ENCODE measurements around the gene PRR5.
"Not testable (repeated sequence)": the region's sequence is repeated elsewhere in the genome, so short reads cannot be mapped to it uniquely, and the experiment has no call there.

The PRR5 gene

DNA sequence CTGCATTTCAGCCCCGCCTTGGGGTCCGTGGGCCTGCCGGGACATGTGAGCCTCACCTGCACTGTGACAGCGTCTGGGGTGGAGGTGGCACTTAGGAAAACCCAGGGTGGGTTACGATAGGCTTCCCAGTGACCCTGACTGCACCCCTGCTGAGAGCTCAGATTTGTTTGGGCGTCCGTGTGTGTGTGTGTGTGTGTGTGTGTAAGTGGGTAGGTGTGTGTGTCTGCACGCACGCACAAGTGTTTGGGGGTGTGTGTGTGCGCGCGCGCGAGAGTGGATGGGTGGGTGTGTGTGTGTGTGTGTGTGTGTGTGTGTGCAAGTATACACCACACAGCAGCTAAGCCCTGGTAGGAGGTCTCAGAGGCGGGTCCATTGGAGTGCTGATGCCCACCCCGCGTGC is 38.3 kb downstream of the PRR5 start:
- H3K4me1 ChIP-seq (ENCODE audit: insufficient read depth, low read length), result no peaks in the 10 kb centered on the region
- H3K9ac ChIP-seq (ENCODE audit: low read length), result no peak overlapping the region
- H3K27ac ChIP-seq (ENCODE audit: low read depth, low read length), result no peak overlapping the region
- no peaks in the 10 kb centered on the region for H3K9me3 ChIP-seq (ENCODE audit: low read length)
- no peaks in the 10 kb centered on the region for H3K36me3 ChIP-seq (ENCODE audit: insufficient read depth, low read length)
- H3K4me3 ChIP-seq (ENCODE audit: low read depth in 1 of 2, low read length in 2 of 2), result no peak overlapping the region
- peaks cover 0 to 9% of the 10 kb centered on the region in 2 donors for H3K27me3 ChIP-seq (ENCODE audit: control insufficient read depth in 1 of 2, insufficient read depth in 2 of 2, low read length in 2 of 2)

- H3K27me3 ChIP-seq (ENCODE audit: control insufficient read depth in 1 of 2, insufficient read depth in 2 of 2, low read length in 2 of 2), result peaks cover 0 to 9% of the 10 kb centered on the region in 2 donors
- H3K4me3 ChIP-seq (ENCODE audit: low read depth in 1 of 2, low read length in 2 of 2), result no peak overlapping the region
- no peaks in the 10 kb centered on the region for H3K4me1 ChIP-seq (ENCODE audit: insufficient read depth, low read length)
- H3K27ac ChIP-seq (ENCODE audit: low read depth, low read length), result no peak overlapping the region
- H3K9ac ChIP-seq (ENCODE audit: low read length), result no peak overlapping the region
- H3K9me3 ChIP-seq (ENCODE audit: low read length), result no peaks in the 10 kb centered on the region
- no peaks in the 10 kb centered on the region for H3K36me3 ChIP-seq (ENCODE audit: insufficient read depth, low read length)
Observed at GRCh38 chr22:44741929-44742328, 39.9 kb downstream of the PRR5 start.

- Histone ChIP-seq H3K4me3 (ENCODE audit: low read depth in 1 of 2, low read length in 2 of 2) (no peak overlapping the region), H3K27ac (ENCODE audit: low read depth, low read length) (no peak overlapping the region), H3K4me1 (ENCODE audit: insufficient read depth, low read length) (no peaks in the 10 kb centered on the region), H3K36me3 (ENCODE audit: insufficient read depth, low read length) (no peaks in the 10 kb centered on the region), H3K9ac (ENCODE audit: low read length) (no peak overlapping the region), H3K27me3 (ENCODE audit: control insufficient read depth in 1 of 2, insufficient read depth in 2 of 2, low read length in 2 of 2) (no peaks in the 10 kb centered on the region), H3K9me3 (ENCODE audit: low read length) (no peaks in the 10 kb centered on the region)
Observed at GRCh38 chr22:44743247-44743646, 41.2 kb downstream of the PRR5 start.

DNA sequence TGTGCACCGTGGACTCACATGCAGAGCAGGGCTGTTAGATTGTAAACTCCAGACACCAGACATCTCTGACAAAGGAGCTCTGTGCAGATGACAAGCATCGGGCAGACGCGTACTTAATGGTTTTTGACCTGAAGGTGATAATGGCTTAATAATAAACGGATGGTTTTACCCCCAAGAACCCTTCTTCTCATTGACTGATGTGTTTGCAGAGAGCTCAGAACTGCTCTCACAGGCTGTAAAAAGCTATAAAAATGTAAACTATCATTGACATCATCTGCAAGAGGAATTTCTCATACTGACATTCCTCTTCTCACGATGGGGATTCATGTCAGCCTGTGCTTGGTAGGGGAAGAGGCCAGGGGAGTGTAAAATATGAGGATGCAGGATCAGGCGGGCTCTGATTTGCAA is 41.8 kb downstream of the PRR5 start:
- no peak overlapping the region for H3K27ac ChIP-seq (ENCODE audit: low read depth, low read length)
- H3K27me3 ChIP-seq (ENCODE audit: control insufficient read depth in 1 of 2, insufficient read depth in 2 of 2, low read length in 2 of 2), result no peaks in the 10 kb centered on the region
- no peaks in the 10 kb centered on the region for H3K4me1 ChIP-seq (ENCODE audit: insufficient read depth, low read length)

GRCh38 chr22:44745853-44746789 is 44.1 kb downstream of the PRR5 start:
- H3K36me3 ChIP-seq (ENCODE audit: insufficient read depth, low read length), result no peaks in the 10 kb centered on the region
- H3K9me3 ChIP-seq (ENCODE audit: low read length), result no peaks in the 10 kb centered on the region
- no peaks in the 10 kb centered on the region for H3K27me3 ChIP-seq (ENCODE audit: control insufficient read depth in 1 of 2, insufficient read depth in 2 of 2, low read length in 2 of 2)
- H3K9ac ChIP-seq (ENCODE audit: low read length), result no peak overlapping the region
- no peak overlapping the region for H3K4me3 ChIP-seq (ENCODE audit: low read depth in 1 of 2, low read length in 2 of 2)
- no peaks in the 10 kb centered on the region for H3K4me1 ChIP-seq (ENCODE audit: insufficient read depth, low read length)
- H3K27ac ChIP-seq (ENCODE audit: low read depth, low read length), result no peak overlapping the region

More for the DNA sequence above, 41.8 kb downstream of the PRR5 start:
- Histone ChIP-seq H3K36me3 (ENCODE audit: insufficient read depth, low read length) (no peaks in the 10 kb centered on the region), H3K9me3 (ENCODE audit: low read length) (no peaks in the 10 kb centered on the region), H3K9ac (ENCODE audit: low read length) (no peak overlapping the region), H3K4me3 (ENCODE audit: low read depth in 1 of 2, low read length in 2 of 2) (no peak overlapping the region)

DNA sequence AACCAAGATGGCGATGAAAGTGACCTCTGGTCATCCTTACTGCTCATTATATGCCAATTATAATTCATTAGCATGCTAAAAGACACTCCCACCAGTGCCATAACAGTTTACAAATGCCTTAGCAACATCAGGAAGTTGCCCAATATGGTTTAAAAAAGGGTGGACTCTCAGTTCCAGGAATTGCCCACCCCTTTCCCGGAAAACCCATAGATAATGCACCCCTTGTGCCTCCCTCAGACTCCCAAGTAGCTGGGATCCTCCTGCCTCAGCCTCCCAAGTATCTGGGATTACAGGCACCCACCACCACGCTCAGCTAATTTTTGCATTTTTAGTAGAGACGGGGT is 45.8 kb downstream of the PRR5 start:
- H3K27ac ChIP-seq (ENCODE audit: low read depth, low read length); H3K9ac ChIP-seq (ENCODE audit: low read length); H3K36me3 ChIP-seq (ENCODE audit: insufficient read depth, low read length); H3K4me3 ChIP-seq (ENCODE audit: low read depth in 1 of 2, low read length in 2 of 2); H3K9me3 ChIP-seq (ENCODE audit: low read length); H3K4me1 ChIP-seq (ENCODE audit: insufficient read depth, low read length); H3K27me3 ChIP-seq (ENCODE audit: control insufficient read depth in 1 of 2, insufficient read depth in 2 of 2, low read length in 2 of 2): not testable (repeated sequence)

DNA sequence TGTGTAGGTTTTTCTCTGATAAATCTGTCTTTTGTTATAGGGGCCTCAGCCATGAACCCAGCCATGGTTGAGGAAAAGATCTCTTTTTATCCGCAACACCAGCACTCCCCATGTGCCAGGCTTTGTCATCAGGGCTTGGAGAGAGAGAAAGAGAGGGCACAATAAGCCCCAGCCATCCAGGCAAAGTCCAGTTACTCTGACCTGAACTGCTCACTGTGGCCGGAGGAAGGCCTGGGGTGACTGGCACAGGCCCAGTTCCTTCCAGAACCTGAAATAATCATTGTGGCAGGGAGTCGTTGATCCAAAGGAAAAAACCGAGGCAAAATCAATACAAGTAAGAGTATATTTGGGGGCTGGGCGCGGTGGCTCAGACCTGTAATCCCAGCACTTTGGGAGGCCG is 46.5 kb downstream of the PRR5 start:
- peaks cover 8 to 9% of the 10 kb centered on the region in 2 donors for H3K27me3 ChIP-seq (ENCODE audit: control insufficient read depth in 1 of 2, insufficient read depth in 2 of 2, low read length in 2 of 2)
- H3K4me3 ChIP-seq (ENCODE audit: low read depth in 1 of 2, low read length in 2 of 2), result no peak overlapping the region
- H3K27ac ChIP-seq (ENCODE audit: low read depth, low read length), result no peak overlapping the region
- no peak overlapping the region for H3K9ac ChIP-seq (ENCODE audit: low read length)
- H3K9me3 ChIP-seq (ENCODE audit: low read length), result peaks cover 5% of the 10 kb centered on the region
- no peaks in the 10 kb centered on the region for H3K36me3 ChIP-seq (ENCODE audit: insufficient read depth, low read length)
- H3K4me1 ChIP-seq (ENCODE audit: insufficient read depth, low read length), result no peaks in the 10 kb centered on the region

GRCh38 chr22:44750481-44750880 is 48.5 kb downstream of the PRR5 start:
- Histone ChIP-seq H3K4me1 (ENCODE audit: insufficient read depth, low read length) (no peaks in the 10 kb centered on the region), H3K36me3 (ENCODE audit: insufficient read depth, low read length) (no peaks in the 10 kb centered on the region), H3K4me3 (ENCODE audit: low read depth in 1 of 2, low read length in 2 of 2) (no peak overlapping the region), H3K27me3 (ENCODE audit: control insufficient read depth in 1 of 2, insufficient read depth in 2 of 2, low read length in 2 of 2) (peaks cover 15 to 16% of the 10 kb centered on the region in 2 donors), H3K27ac (ENCODE audit: low read depth, low read length) (no peak overlapping the region), H3K9me3 (ENCODE audit: low read length) (peaks cover 5% of the 10 kb centered on the region), H3K9ac (ENCODE audit: low read length) (no peak overlapping the region)

- peaks cover 15 to 17% of the 10 kb centered on the region in 2 donors for H3K27me3 ChIP-seq (ENCODE audit: control insufficient read depth in 1 of 2, insufficient read depth in 2 of 2, low read length in 2 of 2)
- no peaks in the 10 kb centered on the region for H3K4me1 ChIP-seq (ENCODE audit: insufficient read depth, low read length)
- H3K9me3 ChIP-seq (ENCODE audit: low read length), result peaks cover 5% of the 10 kb centered on the region
- H3K4me3 ChIP-seq (ENCODE audit: low read depth in 1 of 2, low read length in 2 of 2), result no peak within 1 kb of the TSS
- no peaks in the 10 kb centered on the region for H3K36me3 ChIP-seq (ENCODE audit: insufficient read depth, low read length)
- H3K9ac ChIP-seq (ENCODE audit: low read length), result no peak within 1 kb of the TSS
- no peak within 1 kb of the TSS for H3K27ac ChIP-seq (ENCODE audit: low read depth, low read length)
Observed at GRCh38 chr22:44752285-44753188, 50.5 kb downstream of the PRR5 start, which contains the start of gene ARHGAP8. TSS of gene ARHGAP8 (plus strand) at chr22:44752575. CDS start at chr22:44786528, 33,953 bp downstream.

- Histone ChIP-seq H3K4me1 (ENCODE audit: insufficient read depth, low read length) (no peaks in the 10 kb centered on the region), H3K27me3 (ENCODE audit: control insufficient read depth in 1 of 2, insufficient read depth in 2 of 2, low read length in 2 of 2) (peaks cover 15 to 17% of the 10 kb centered on the region in 2 donors), H3K9me3 (ENCODE audit: low read length) (peaks cover 5% of the 10 kb centered on the region), H3K27ac (ENCODE audit: low read depth, low read length) (no peak overlapping the region), H3K36me3 (ENCODE audit: insufficient read depth, low read length) (no peaks in the 10 kb centered on the region), H3K4me3 (ENCODE audit: low read depth in 1 of 2, low read length in 2 of 2) (no peak overlapping the region), H3K9ac (ENCODE audit: low read length) (no peak overlapping the region)
Observed at GRCh38 chr22:44753189-44754042, 51.4 kb downstream of the PRR5 start.

DNA sequence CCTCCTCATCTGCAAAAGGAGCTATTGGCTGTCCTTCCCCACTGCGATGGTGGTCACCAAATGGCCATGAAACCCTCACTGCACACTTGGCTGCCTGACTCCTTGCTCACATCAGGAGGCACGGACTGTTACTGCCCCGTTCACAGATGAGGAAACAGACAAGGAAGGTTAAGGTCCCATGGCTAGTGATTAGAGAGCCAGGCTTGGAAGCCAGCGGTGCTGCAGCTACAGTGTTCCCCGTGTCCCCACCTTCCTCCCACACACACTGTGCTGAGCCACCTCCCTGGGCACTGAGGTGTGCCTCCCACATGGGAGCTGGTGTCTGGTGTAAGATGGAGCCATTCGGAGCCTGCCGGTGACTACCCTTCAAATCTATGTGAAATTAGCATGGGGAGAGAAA is 53.0 kb downstream of the PRR5 start:
- no peaks in the 10 kb centered on the region for H3K4me1 ChIP-seq (ENCODE audit: insufficient read depth, low read length)
- H3K27me3 ChIP-seq (ENCODE audit: control insufficient read depth in 1 of 2, insufficient read depth in 2 of 2, low read length in 2 of 2), result peaks cover 15 to 21% of the 10 kb centered on the region in 2 donors
- no peaks in the 10 kb centered on the region for H3K36me3 ChIP-seq (ENCODE audit: insufficient read depth, low read length)
- no peak overlapping the region for H3K9ac ChIP-seq (ENCODE audit: low read length)
- no peak overlapping the region for H3K4me3 ChIP-seq (ENCODE audit: low read depth in 1 of 2, low read length in 2 of 2)
- H3K9me3 ChIP-seq (ENCODE audit: low read length), result peaks cover 5% of the 10 kb centered on the region
- H3K27ac ChIP-seq (ENCODE audit: low read depth, low read length), result no peak overlapping the region

All from muscle layer of colon (tissue), 2 donors.